CD4-positive, alpha-beta T cell treated with Interleukin-17A for 1 hour (primary cell): ENCODE measurements around the gene ENTPD8.

Experiments
- DNase-seq: peaks from one replicate; pipeline ENCODE4 v3.0.0-alpha.2; 2020

The ENTPD8 gene

GRCh38 chr9:137408651-137409405, 32.3 kb downstream of the ENTPD8 start:
- no peak for DNase-seq

GRCh38 chr9:137407590-137408300, 33.4 kb downstream of the ENTPD8 start:
- DNase-seq = no peak

- peak; percentile 67 for DNase-seq
These were observed 34.1 kb downstream of the ENTPD8 start for GRCh38 chr9:137406876-137407589.

- DNase-seq = no peak
These were observed 34.9 kb downstream of the ENTPD8 start for GRCh38 chr9:137406085-137406760.

- no peak for DNase-seq
These were observed 35.5 kb downstream of the ENTPD8 start for GRCh38 chr9:137405677-137406081.

- DNase-seq = no peak
These were observed 36.1 kb downstream of the ENTPD8 start for GRCh38 chr9:137404961-137405567.

- DNase-seq = no peak
These were observed 37.9 kb downstream of the ENTPD8 start for GRCh38 chr9:137403269-137403668.

GRCh38 chr9:137402746-137403145, 38.4 kb downstream of the ENTPD8 start:
- DNase-seq = no peak

- no peak for DNase-seq
These were observed 42.3 kb downstream of the ENTPD8 start for GRCh38 chr9:137398561-137399468.

- no peak for DNase-seq
These were observed 43.3 kb downstream of the ENTPD8 start for GRCh38 chr9:137397675-137398423.

- DNase-seq = no peak
These were observed 44.4 kb downstream of the ENTPD8 start for GRCh38 chr9:137396634-137397367.

- no peak for DNase-seq
These were observed 44.9 kb downstream of the ENTPD8 start for GRCh38 chr9:137396227-137396626.

GRCh38 chr9:137395666-137396010, 45.5 kb downstream of the ENTPD8 start:
- DNase-seq = no peak

GRCh38 chr9:137394866-137395665, 46.1 kb downstream of the ENTPD8 start:
- DNase-seq = no peak

- DNase-seq = no peak
These were observed 47.7 kb downstream of the ENTPD8 start for GRCh38 chr9:137393176-137394150.

- no peak for DNase-seq
These were observed 48.7 kb downstream of the ENTPD8 start for GRCh38 chr9:137392232-137393007.

- DNase-seq = no peak
These were observed 49.8 kb downstream of the ENTPD8 start for GRCh38 chr9:137391411-137391754.
